Sigmoid colon (tissue), 4 donors: ENCODE measurements around the gene HOXB2.
"Not testable (repeated sequence)": the region's sequence is repeated elsewhere in the genome, so short reads cannot be mapped to it uniquely, and the experiment has no call there.

Experiments
- POLR2A ChIP-seq, 2 donors: fragments of 450-650 bp; IDR thresholded peaks; one replicate each; pipeline ENCODE4 v1.6.1; 2016; ENCODE audit warnings: antibody characterized with exemption in 2 of 2, mild to moderate bottlenecking in 2 of 2, moderate library complexity in 2 of 2
- POLR2AphosphoS5 ChIP-seq, 4 donors: sonication (generic); formaldehyde crosslinking; IDR thresholded peaks; one replicate each; pipeline ENCODE4 v1.6.1; 2017; ENCODE audit warnings: antibody characterized with exemption in 4 of 4
- TF ChIP-seq, protein P1 (sequence below), 4 experiments: fragments of 450-650 bp in 3 of 4; fragments of 200-600 bp in 1 of 4; IDR thresholded peaks; one replicate each; pipeline ENCODE4 v1.5.1; 2016 to 2019; ENCODE audit warnings: antibody characterized with exemption in 4 of 4, mild to moderate bottlenecking in 3 of 4, moderate library complexity in 2 of 4

DNA sequence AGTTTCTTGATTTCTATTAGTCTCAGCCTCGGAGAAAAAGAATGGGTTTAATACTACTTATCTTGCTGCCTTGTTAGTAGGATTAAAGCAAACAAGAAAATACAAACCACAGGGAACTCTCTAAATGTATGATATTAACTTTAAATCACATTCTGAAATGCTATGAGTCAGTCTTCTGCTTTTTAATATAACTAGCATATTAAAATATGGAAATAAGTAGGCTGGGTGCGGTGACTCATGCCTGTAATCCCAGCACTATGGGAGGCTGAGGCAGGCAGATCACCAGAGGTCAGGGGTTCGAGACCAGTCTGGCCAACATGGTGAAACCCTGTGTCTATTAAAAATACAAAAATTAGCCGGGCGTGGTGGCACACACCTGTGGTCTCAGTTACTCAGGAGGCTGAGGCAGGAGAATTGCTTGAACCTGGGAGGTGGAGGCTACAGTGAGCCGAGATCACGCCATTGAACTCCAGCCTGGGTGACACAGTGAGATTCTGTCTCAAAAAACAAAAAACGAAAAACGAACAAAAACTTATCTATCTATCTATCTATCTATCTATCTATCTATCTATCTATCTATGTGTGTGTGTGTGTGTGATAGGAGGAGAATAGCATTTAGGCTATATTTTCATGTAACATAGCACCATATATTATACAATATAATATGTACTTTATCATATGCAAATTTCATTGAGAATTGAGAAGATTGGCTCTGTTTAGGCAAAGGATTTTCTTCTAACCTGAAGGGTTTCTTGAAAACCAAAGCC lies 8.9 kb downstream of the HOXB2 start:
- TF ChIP-seq, protein P1, sequence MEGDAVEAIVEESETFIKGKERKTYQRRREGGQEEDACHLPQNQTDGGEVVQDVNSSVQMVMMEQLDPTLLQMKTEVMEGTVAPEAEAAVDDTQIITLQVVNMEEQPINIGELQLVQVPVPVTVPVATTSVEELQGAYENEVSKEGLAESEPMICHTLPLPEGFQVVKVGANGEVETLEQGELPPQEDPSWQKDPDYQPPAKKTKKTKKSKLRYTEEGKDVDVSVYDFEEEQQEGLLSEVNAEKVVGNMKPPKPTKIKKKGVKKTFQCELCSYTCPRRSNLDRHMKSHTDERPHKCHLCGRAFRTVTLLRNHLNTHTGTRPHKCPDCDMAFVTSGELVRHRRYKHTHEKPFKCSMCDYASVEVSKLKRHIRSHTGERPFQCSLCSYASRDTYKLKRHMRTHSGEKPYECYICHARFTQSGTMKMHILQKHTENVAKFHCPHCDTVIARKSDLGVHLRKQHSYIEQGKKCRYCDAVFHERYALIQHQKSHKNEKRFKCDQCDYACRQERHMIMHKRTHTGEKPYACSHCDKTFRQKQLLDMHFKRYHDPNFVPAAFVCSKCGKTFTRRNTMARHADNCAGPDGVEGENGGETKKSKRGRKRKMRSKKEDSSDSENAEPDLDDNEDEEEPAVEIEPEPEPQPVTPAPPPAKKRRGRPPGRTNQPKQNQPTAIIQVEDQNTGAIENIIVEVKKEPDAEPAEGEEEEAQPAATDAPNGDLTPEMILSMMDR (IDR thresholded peaks at IDR 0.05), result not testable (repeated sequence)
- not testable (repeated sequence) for TF ChIP-seq POLR2A, POLR2AphosphoS5 (IDR thresholded peaks at IDR 0.05)
